Occipital lobe (tissue), 2 donors: Measurements from ENCODE around the gene TDRKH. TPM values are rescaled to one million over a fixed set of nuclear protein-coding genes. Genes with fewer than 3 reads are reported as not detected.

ENCODE experiments used
- small RNA-seq: library from RNA; depleted of rRNA; stranded (forward); fragments of <200 nt; gene quantifications from one replicate; pipeline ENCODE3, GENCODE V24; 2014
- total RNA-seq: library from RNA; depleted of rRNA; stranded (reverse); fragments of >200 nt; gene quantifications from one replicate; pipeline ENCODE4 v1.2.3, GENCODE V29; 2014

TDRKH gene
- total RNA-seq, 1 donor from 2014 or later, result 17.6 TPM

Small RNA genes lying within 50 kb of the gene (small RNA-seq; reads per million reads assigned to genes)
- not detected for gene RNU6-662P

Other genes starting within 250 kb of the TDRKH start
- 88.1 TPM for gene SNX27, start 178.4 kb downstream of the TDRKH start, total RNA-seq
- gene CELF3, start 73.7 kb downstream of the TDRKH start, total RNA-seq, result 31.4 TPM
- gene RIIAD1, start 69.0 kb downstream of the TDRKH start, total RNA-seq, result 7.8 TPM
- 44.6 TPM for gene MRPL9, start 27.0 kb downstream of the TDRKH start, total RNA-seq
- gene LINGO4, start 14.9 kb upstream of the TDRKH start, total RNA-seq, result not detected
- 0.16 TPM for gene RORC, start 41.3 kb upstream of the TDRKH start, total RNA-seq
- 0.16 TPM for gene C2CD4D, start 49.3 kb upstream of the TDRKH start, total RNA-seq
- gene THEM5, start 63.2 kb upstream of the TDRKH start, total RNA-seq, result not detected
- 2.0 TPM for gene THEM4, start 119.0 kb upstream of the TDRKH start, total RNA-seq
- 2.8 TPM for gene S100A10, start 203.4 kb upstream of the TDRKH start, total RNA-seq
- gene S100A11, start 246.5 kb upstream of the TDRKH start, total RNA-seq, result 0.78 TPM